Hepatocyte (in vitro differentiated cells): Measurements from ENCODE around the gene ASTN2. TPM values are rescaled to one million over a fixed set of nuclear protein-coding genes. Genes with fewer than 3 reads are reported as not detected.

Source experiments
- DNase-seq: peaks from one replicate; pipeline ENCODE4 v3.0.0-alpha.2; 2016; ENCODE audit warnings: low spot score
- H2AFZ ChIP-seq: fragments of 200-600 bp; sonication (generic); 2 replicates; pipeline ENCODE4 v1.6.0; 2016; ENCODE audit warnings: antibody characterized with exemption, mild to moderate bottlenecking
- H3K27ac ChIP-seq: fragments of 200-600 bp; sonication (generic); 2 replicates; pipeline ENCODE4 v1.5.1; 2016; ENCODE audit warnings: mild to moderate bottlenecking
- H3K27me3 ChIP-seq: fragments of 200-600 bp; sonication (generic); 2 replicates; pipeline ENCODE4 v1.6.1; 2016
- H3K36me3 ChIP-seq: fragments of 200-600 bp; sonication (generic); replicated peaks from 2 replicates; pipeline ENCODE4 v1.5.1; 2016; ENCODE audit warnings: low read depth; ENCODE audit not compliant: insufficient read depth
- H3K4me1 ChIP-seq: fragments of 200-600 bp; sonication (generic); 2 replicates; pipeline ENCODE4 v1.5.1; 2016; ENCODE audit warnings: mild to moderate bottlenecking, moderate library complexity; ENCODE audit not compliant: insufficient read depth
- H3K4me2 ChIP-seq: fragments of 200-600 bp; sonication (generic); 2 replicates; pipeline ENCODE4 v1.6.0; 2016
- H3K4me3 ChIP-seq: fragments of 200-600 bp; sonication (generic); 2 replicates; pipeline ENCODE4 v1.5.1; 2016; ENCODE audit warnings: mild to moderate bottlenecking
- H3K79me2 ChIP-seq: fragments of 200-600 bp; sonication (generic); 2 replicates; pipeline ENCODE4 v1.6.0; 2017; ENCODE audit warnings: mild to moderate bottlenecking
- H3K9me2 ChIP-seq: fragments of 200-600 bp; sonication (generic); replicated peaks from 2 replicates; pipeline ENCODE4 v1.6.0; 2017; ENCODE audit warnings: mild to moderate bottlenecking; ENCODE audit not compliant: insufficient read depth
- H3K9me3 ChIP-seq: fragments of 200-600 bp; sonication (generic); 2 replicates; pipeline ENCODE4 v1.5.1; 2016; ENCODE audit warnings: low read depth, mild to moderate bottlenecking
- H4K20me1 ChIP-seq: fragments of 200-600 bp; sonication (generic); 2 replicates; pipeline ENCODE4 v1.6.0; 2016; ENCODE audit warnings: mild to moderate bottlenecking; ENCODE audit not compliant: insufficient read depth, poor library complexity, severe bottlenecking
- EZH2 ChIP-seq: fragments of 200-600 bp; sonication (generic); IDR thresholded peaks from 2 replicates; pipeline ENCODE4 v1.6.1; 2016; ENCODE audit warnings: antibody characterized with exemption, mild to moderate bottlenecking, borderline replicate concordance
- EZH2phosphoT487 ChIP-seq: fragments of 200-600 bp; sonication (generic); IDR thresholded peaks from one replicate; pipeline ENCODE4 v1.6.1; 2018; ENCODE audit warnings: antibody characterized with exemption, mild to moderate bottlenecking, low read depth, moderate library complexity; ENCODE audit not compliant: unreplicated experiment, severe bottlenecking
- WGBS: methylation state at CpG from one replicate; pipeline ENCODE4 v1.1.6; 2016; ENCODE audit warnings: low lambda C conversion rate; ENCODE audit errors: missing lambda C conversion rate; 5-methylcytosine and 5-hydroxymethylcytosine counted together
- polyA plus RNA-seq: library from polyadenylated mRNA; unstranded; fragments of >200 nt; fragmentation: Nextera tagmentation; extraction: Ambion mirVana; gene quantifications from 2 replicates; pipeline ENCODE4 v1.2.1, GENCODE V29; 2016
- total RNA-seq: library from RNA; depleted of rRNA; stranded (reverse); fragments of >200 nt; gene quantifications from 2 replicates; pipeline ENCODE4 v1.2.3, GENCODE V29; 2014
- TF ChIP-seq, protein P1 (sequence below): fragments of 200-600 bp; sonication (generic); IDR thresholded peaks from 2 replicates; pipeline ENCODE4 v1.5.1; 2016; ENCODE audit warnings: antibody characterized with exemption, mild to moderate bottlenecking; ENCODE audit not compliant: poor library complexity

Gene ASTN2
- total and polyA plus RNA-seq, 2 experiments from 2014 or later = 6.4 to 8.4 TPM

DNA sequence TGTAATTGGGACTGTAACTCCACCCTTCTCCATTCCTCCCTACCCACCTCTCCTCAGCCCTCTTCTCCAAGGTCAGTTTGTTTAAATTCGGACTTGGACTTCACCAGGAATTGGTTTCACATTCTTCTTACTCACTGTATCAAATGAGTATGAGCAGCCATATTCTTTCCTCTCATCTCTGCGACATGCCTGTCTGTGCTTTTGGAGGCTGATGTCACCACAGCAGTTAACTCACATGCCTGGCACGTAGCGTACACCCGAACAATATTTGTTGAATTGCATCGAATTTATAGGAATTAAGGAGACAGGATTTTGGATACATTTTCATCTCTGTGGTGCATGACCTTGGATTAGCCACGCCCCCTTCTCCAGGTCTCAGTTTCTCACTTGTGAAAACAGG, 291.1 kb downstream of the ASTN2 start:
- H3K36me3 ChIP-seq = no peaks in the 10 kb centered on the region
- no peaks in the 10 kb centered on the region for H4K20me1 ChIP-seq
- TF ChIP-seq, protein P1, sequence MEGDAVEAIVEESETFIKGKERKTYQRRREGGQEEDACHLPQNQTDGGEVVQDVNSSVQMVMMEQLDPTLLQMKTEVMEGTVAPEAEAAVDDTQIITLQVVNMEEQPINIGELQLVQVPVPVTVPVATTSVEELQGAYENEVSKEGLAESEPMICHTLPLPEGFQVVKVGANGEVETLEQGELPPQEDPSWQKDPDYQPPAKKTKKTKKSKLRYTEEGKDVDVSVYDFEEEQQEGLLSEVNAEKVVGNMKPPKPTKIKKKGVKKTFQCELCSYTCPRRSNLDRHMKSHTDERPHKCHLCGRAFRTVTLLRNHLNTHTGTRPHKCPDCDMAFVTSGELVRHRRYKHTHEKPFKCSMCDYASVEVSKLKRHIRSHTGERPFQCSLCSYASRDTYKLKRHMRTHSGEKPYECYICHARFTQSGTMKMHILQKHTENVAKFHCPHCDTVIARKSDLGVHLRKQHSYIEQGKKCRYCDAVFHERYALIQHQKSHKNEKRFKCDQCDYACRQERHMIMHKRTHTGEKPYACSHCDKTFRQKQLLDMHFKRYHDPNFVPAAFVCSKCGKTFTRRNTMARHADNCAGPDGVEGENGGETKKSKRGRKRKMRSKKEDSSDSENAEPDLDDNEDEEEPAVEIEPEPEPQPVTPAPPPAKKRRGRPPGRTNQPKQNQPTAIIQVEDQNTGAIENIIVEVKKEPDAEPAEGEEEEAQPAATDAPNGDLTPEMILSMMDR = no peak
- no peak for TF ChIP-seq EZH2
- TF ChIP-seq EZH2phosphoT487 = no peak
- H3K9me3 ChIP-seq = no peaks in the 10 kb centered on the region
- no peaks in the 10 kb centered on the region for H3K4me1 ChIP-seq
- H2AFZ ChIP-seq = no peak overlapping the region
- H3K4me2 ChIP-seq = no peak overlapping the region
- no peak overlapping the region for H3K27ac ChIP-seq
- H3K27me3 ChIP-seq = no peaks in the 10 kb centered on the region
- WGBS = 91% methylated on average over 7 of the region's 7 CpGs
- no peaks in the 10 kb centered on the region for H3K9me2 ChIP-seq
- DNase-seq = no peak
- H3K79me2 ChIP-seq = no peaks in the 10 kb centered on the region
- H3K4me3 ChIP-seq = no peak overlapping the region

DNA sequence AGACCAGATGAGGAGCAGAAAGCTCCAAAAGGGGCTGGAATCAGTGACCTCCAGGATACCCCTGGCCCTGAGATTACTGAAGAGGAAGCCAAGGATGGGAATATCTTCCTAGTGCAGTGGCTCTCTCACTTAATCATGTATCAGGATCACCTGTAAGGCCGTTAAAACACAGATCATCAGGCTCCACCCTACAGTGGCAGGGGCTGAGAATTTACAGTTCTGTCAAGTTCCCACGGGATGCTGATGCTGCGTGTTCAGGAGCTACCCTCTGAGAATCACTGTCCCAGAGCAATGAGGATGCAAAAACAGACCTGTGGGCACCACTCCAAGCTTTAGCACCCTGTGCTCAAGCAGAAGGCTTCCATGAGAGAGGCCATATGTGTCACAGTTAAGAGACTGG, 291.9 kb downstream of the ASTN2 start:
- Histone ChIP-seq H3K27ac (no peak overlapping the region), H3K9me2 (no peaks in the 10 kb centered on the region), H3K27me3 (no peaks in the 10 kb centered on the region), H3K9me3 (no peaks in the 10 kb centered on the region), H4K20me1 (no peaks in the 10 kb centered on the region), H3K4me3 (no peak overlapping the region), H3K79me2 (no peaks in the 10 kb centered on the region), H3K4me1 (no peaks in the 10 kb centered on the region), H2AFZ (no peak overlapping the region), H3K36me3 (no peaks in the 10 kb centered on the region), H3K4me2 (no peak overlapping the region)
- TF ChIP-seq, protein P1 = no peak
- no peak for TF ChIP-seq EZH2phosphoT487
- no peak for TF ChIP-seq EZH2
- WGBS = 79% methylated on average over 3 of the region's 3 CpGs
- no peak for DNase-seq

GRCh38 chr9:117122102-117122501, 292.8 kb downstream of the ASTN2 start:
- H3K9me3 ChIP-seq = no peaks in the 10 kb centered on the region
- H3K36me3 ChIP-seq = no peaks in the 10 kb centered on the region
- H3K4me3 ChIP-seq = no peak overlapping the region
- no peak overlapping the region for H3K27ac ChIP-seq
- no peaks in the 10 kb centered on the region for H4K20me1 ChIP-seq
- 82% methylated on average over 1 of the region's 1 CpG for WGBS
- no peaks in the 10 kb centered on the region for H3K27me3 ChIP-seq
- TF ChIP-seq, protein P1 = no peak
- TF ChIP-seq EZH2phosphoT487 = no peak
- no peak for TF ChIP-seq EZH2
- no peak overlapping the region for H3K4me2 ChIP-seq
- no peak for DNase-seq
- H2AFZ ChIP-seq = no peak overlapping the region
- no peaks in the 10 kb centered on the region for H3K79me2 ChIP-seq
- H3K9me2 ChIP-seq = no peaks in the 10 kb centered on the region
- H3K4me1 ChIP-seq = no peaks in the 10 kb centered on the region

- H3K4me1 ChIP-seq = no peaks in the 10 kb centered on the region
- no peak for TF ChIP-seq EZH2
- TF ChIP-seq EZH2phosphoT487 = no peak
- TF ChIP-seq, protein P1 = no peak
- no peaks in the 10 kb centered on the region for H3K27me3 ChIP-seq
- no peak overlapping the region for H3K4me3 ChIP-seq
- H3K4me2 ChIP-seq = no peak overlapping the region
- no peak for DNase-seq
- no peaks in the 10 kb centered on the region for H4K20me1 ChIP-seq
- no peaks in the 10 kb centered on the region for H3K9me2 ChIP-seq
- no peaks in the 10 kb centered on the region for H3K9me3 ChIP-seq
- no peak overlapping the region for H3K27ac ChIP-seq
- H3K79me2 ChIP-seq = no peaks in the 10 kb centered on the region
- 86% methylated on average over 2 of the region's 2 CpGs for WGBS
- H2AFZ ChIP-seq = no peak overlapping the region
- no peaks in the 10 kb centered on the region for H3K36me3 ChIP-seq
Observed at GRCh38 chr9:117121316-117121715, 293.5 kb downstream of the ASTN2 start.
